SK-N-SH treated with all-trans-retinoic acid at 6 μM for 48 hours (cell line): ENCODE measurements around the gene ZNF506.
"Not testable (repeated sequence)": the region's sequence is repeated elsewhere in the genome, so short reads cannot be mapped to it uniquely, and the experiment has no call there.

Experiments
- ATAC-seq: fragments of 200-7000 bp; cut with Tn5 transposase; 3 replicates; pipeline ENCODE4 v1.9.1; 2020; ENCODE audit warnings: mild to moderate bottlenecking, moderate library complexity
- ARNTL ChIP-seq: fragments of 450-650 bp; formaldehyde crosslinking; IDR thresholded peaks from 2 replicates; pipeline ENCODE4 v1.5.0; 2020; ENCODE audit warnings: low read depth, mild to moderate bottlenecking, moderate library complexity, borderline replicate concordance
- BACH2 ChIP-seq: fragments of 250-450 bp; sonication (Bioruptor Pico); IDR thresholded peaks from 2 replicates; pipeline ENCODE4 v1.9.0; 2021; ENCODE audit warnings: mild to moderate bottlenecking, borderline replicate concordance
- CSDC2 ChIP-seq: fragments of 250-450 bp; sonication (Bioruptor Pico); IDR thresholded peaks from 2 replicates; pipeline ENCODE4 v1.5.0; 2020; ENCODE audit warnings: mild to moderate bottlenecking, moderate library complexity
- ESRRG ChIP-seq: fragments of 250-450 bp; sonication (Bioruptor Pico); IDR thresholded peaks from 2 replicates; pipeline ENCODE4 v1.6.1; 2021; ENCODE audit warnings: mild to moderate bottlenecking
- GLIS3 ChIP-seq: fragments of 250-450 bp; sonication (Bioruptor Pico); IDR thresholded peaks from 2 replicates; pipeline ENCODE4 v1.5.0; 2020; ENCODE audit warnings: mild to moderate bottlenecking, moderate library complexity
- ISL1 ChIP-seq: fragments of 250-450 bp; sonication (Bioruptor Pico); IDR thresholded peaks from 2 replicates; pipeline ENCODE4 v2.1.2; 2022; ENCODE audit warnings: mild to moderate bottlenecking, moderate library complexity
- OSR1 ChIP-seq: fragments of 250-450 bp; sonication (Bioruptor Pico); IDR thresholded peaks from 2 replicates; pipeline ENCODE4 v1.8.0; 2022; ENCODE audit warnings: moderate library complexity, mild to moderate bottlenecking, inconsistent platforms
- RARB ChIP-seq: fragments of 250-450 bp; sonication (Bioruptor Pico); IDR thresholded peaks from 2 replicates; pipeline ENCODE4 v1.8.0; 2021; ENCODE audit warnings: mild to moderate bottlenecking, moderate library complexity
- SNAI2 ChIP-seq: fragments of 250-450 bp; sonication (Bioruptor Pico); IDR thresholded peaks from 2 replicates; pipeline ENCODE4 v1.5.0; 2020; ENCODE audit warnings: mild to moderate bottlenecking, moderate library complexity
- TCF4 ChIP-seq: fragments of 250-450 bp; sonication (Bioruptor Pico); IDR thresholded peaks from 2 replicates; pipeline ENCODE4 v1.8.0; 2021; ENCODE audit warnings: mild to moderate bottlenecking, moderate library complexity, borderline replicate concordance
- TOX ChIP-seq: fragments of 250-450 bp; sonication (Bioruptor Pico); IDR thresholded peaks from 2 replicates; pipeline ENCODE4 v1.8.0; 2021; ENCODE audit warnings: mild to moderate bottlenecking, moderate library complexity, borderline replicate concordance
- TSHZ2 ChIP-seq: fragments of 250-450 bp; sonication (Bioruptor Pico); IDR thresholded peaks from 2 replicates; pipeline ENCODE4 v1.5.0; 2020; ENCODE audit warnings: mild to moderate bottlenecking, moderate library complexity
- ZFP3 ChIP-seq: fragments of 250-450 bp; sonication (Bioruptor Pico); IDR thresholded peaks from 2 replicates; pipeline ENCODE4 v1.5.0; 2020; ENCODE audit warnings: mild to moderate bottlenecking, moderate library complexity
- ZFP30 ChIP-seq: fragments of 450-650 bp; formaldehyde crosslinking; IDR thresholded peaks from 2 replicates; pipeline ENCODE4 v1.5.0; 2022; ENCODE audit warnings: mild to moderate bottlenecking, moderate library complexity
- ZNF70 ChIP-seq: fragments of 450-650 bp; formaldehyde crosslinking; IDR thresholded peaks from 2 replicates; pipeline ENCODE4 v1.5.0; 2020; ENCODE audit warnings: mild to moderate bottlenecking, moderate library complexity
- ZNF8 ChIP-seq: fragments of 450-650 bp; formaldehyde crosslinking; IDR thresholded peaks from 2 replicates; pipeline ENCODE4 v1.5.0; 2020; ENCODE audit warnings: mild to moderate bottlenecking, moderate library complexity
- TF ChIP-seq, protein P1 (sequence below): fragments of 250-450 bp; sonication (Bioruptor Pico); IDR thresholded peaks from 2 replicates; pipeline ENCODE4 v1.5.1; 2021; ENCODE audit warnings: mild to moderate bottlenecking, moderate library complexity
- TF ChIP-seq, protein P2 (sequence below): fragments of 250-450 bp; sonication (Bioruptor Pico); IDR thresholded peaks from 2 replicates; pipeline ENCODE4 v1.5.1; 2020; ENCODE audit warnings: low read depth, mild to moderate bottlenecking, moderate library complexity
- TF ChIP-seq, protein P3 (sequence below): fragments of 250-450 bp; sonication (Bioruptor Pico); IDR thresholded peaks from 2 replicates; pipeline ENCODE4 v1.8.0; 2021; ENCODE audit warnings: low read depth, mild to moderate bottlenecking, moderate library complexity, borderline replicate concordance

ZNF506 gene

GRCh38 chr19:19858751-19859150 lies 37.2 kb upstream of the ZNF506 start:
- TF ChIP-seq, protein P1, sequence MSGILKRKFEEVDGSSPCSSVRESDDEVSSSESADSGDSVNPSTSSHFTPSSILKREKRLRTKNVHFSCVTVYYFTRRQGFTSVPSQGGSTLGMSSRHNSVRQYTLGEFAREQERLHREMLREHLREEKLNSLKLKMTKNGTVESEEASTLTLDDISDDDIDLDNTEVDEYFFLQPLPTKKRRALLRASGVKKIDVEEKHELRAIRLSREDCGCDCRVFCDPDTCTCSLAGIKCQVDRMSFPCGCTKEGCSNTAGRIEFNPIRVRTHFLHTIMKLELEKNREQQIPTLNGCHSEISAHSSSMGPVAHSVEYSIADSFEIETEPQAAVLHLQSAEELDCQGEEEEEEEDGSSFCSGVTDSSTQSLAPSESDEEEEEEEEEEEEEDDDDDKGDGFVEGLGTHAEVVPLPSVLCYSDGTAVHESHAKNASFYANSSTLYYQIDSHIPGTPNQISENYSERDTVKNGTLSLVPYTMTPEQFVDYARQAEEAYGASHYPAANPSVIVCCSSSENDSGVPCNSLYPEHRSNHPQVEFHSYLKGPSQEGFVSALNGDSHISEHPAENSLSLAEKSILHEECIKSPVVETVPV (CRISPR knock-in tag) = no peak
- TF ChIP-seq ESRRG (CRISPR knock-in tag) = no peak
- TF ChIP-seq, protein P2, sequence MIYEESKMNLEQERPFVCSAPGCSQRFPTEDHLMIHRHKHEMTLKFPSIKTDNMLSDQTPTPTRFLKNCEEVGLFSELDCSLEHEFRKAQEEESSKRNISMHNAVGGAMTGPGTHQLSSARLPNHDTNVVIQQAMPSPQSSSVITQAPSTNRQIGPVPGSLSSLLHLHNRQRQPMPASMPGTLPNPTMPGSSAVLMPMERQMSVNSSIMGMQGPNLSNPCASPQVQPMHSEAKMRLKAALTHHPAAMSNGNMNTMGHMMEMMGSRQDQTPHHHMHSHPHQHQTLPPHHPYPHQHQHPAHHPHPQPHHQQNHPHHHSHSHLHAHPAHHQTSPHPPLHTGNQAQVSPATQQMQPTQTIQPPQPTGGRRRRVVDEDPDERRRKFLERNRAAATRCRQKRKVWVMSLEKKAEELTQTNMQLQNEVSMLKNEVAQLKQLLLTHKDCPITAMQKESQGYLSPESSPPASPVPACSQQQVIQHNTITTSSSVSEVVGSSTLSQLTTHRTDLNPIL (CRISPR knock-in tag) = no peak
- TF ChIP-seq SNAI2 (CRISPR knock-in tag) = no peak
- TF ChIP-seq, protein P3, sequence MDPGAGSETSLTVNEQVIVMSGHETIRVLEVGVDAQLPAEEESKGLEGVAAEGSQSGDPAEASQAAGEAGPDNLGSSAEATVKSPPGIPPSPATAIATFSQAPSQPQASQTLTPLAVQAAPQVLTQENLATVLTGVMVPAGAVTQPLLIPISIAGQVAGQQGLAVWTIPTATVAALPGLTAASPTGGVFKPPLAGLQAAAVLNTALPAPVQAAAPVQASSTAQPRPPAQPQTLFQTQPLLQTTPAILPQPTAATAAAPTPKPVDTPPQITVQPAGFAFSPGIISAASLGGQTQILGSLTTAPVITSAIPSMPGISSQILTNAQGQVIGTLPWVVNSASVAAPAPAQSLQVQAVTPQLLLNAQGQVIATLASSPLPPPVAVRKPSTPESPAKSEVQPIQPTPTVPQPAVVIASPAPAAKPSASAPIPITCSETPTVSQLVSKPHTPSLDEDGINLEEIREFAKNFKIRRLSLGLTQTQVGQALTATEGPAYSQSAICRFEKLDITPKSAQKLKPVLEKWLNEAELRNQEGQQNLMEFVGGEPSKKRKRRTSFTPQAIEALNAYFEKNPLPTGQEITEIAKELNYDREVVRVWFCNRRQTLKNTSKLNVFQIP = no peak
- TF ChIP-seq ZNF70 (CRISPR knock-in tag) = no peak
- TF ChIP-seq CSDC2 (CRISPR knock-in tag) = no peak

DNA sequence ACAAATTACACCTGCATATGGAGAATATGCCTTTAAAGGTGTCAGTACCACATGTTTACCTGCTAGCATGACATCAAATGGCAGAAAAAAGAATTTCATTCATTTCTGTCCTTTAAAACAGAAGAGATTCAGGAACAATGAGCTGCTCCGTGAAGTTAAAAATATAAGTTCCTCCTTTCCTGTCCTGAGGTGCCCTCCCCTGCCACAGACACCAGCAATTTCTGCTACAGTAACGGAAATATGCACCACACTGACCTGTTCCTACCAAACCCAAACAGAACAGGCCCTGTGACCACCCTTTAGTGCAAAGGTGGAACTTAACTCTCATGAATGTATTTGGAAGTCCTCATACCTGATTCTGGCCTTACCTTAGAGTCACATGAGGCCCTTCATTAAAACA lies 30.2 kb upstream of the ZNF506 start:
- not testable (repeated sequence) for ATAC-seq

More at GRCh38 chr19:19858751-19859150, 37.2 kb upstream of the ZNF506 start:
- ATAC-seq = no peak

GRCh38 chr19:19849056-19849455 lies 27.5 kb upstream of the ZNF506 start:
- no peak for ATAC-seq
- TF ChIP-seq TOX (no peak), ZFP30 (CRISPR knock-in tag) (no peak), ESRRG (CRISPR knock-in tag) (no peak), SNAI2 (CRISPR knock-in tag) (no peak), ISL1 (CRISPR knock-in tag) (no peak), RARB (CRISPR knock-in tag) (no peak), ARNTL (CRISPR knock-in tag) (no peak), GLIS3 (CRISPR knock-in tag) (no peak), CSDC2 (CRISPR knock-in tag) (no peak), ZNF8 (CRISPR knock-in tag) (no peak), OSR1 (CRISPR knock-in tag) (no peak), ZFP3 (CRISPR knock-in tag) (no peak), TSHZ2 (no peak), TCF4 (CRISPR knock-in tag) (no peak), BACH2 (no peak)
- TF ChIP-seq, protein P3 = no peak

DNA sequence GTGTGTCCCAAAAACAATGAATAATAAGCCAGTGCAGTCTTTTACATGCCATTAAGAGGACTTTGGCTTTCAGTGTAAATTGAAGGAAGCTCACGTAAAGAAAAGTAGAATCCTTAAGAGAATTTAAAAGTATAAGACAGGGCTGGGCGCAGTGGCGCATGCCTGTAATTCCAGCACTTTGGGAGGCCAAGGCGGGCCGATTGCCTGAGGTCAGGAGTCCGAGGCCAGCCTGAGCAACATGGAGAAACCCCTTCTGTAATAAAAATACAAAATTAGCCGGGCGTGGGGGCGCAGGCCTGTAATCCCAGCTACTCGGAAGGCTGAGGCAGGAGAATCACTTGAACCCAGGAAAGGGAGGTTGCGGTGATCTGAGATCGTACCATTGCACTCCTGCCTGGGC lies 26.2 kb upstream of the ZNF506 start:
- TF ChIP-seq, protein P3 = no peak
- TF ChIP-seq, protein P2 (CRISPR knock-in tag) = no peak
- no peak for TF ChIP-seq ZNF8 (CRISPR knock-in tag)
- no peak for ATAC-seq
